KG1 (cell line): ENCODE measurements around the gene RGS6.
A peak's percentile ranks its signal among the peaks of the same experiment; 100 is the strongest.

Source experiments
- DNase-seq: peaks from one replicate; lab custom pipeline; 2025; lab: John Stamatoyannopoulos, UW

RGS6 gene

GRCh38 chr14:72081137-72081536 is 148.9 kb downstream of the RGS6 start:
- no peak for DNase-seq

GRCh38 chr14:72084935-72085334 is 152.7 kb downstream of the RGS6 start:
- no peak for DNase-seq

- no peak for DNase-seq
Measured at GRCh38 chr14:72089625-72090024, 157.4 kb downstream of the RGS6 start.

GRCh38 chr14:72094844-72095582 is 162.8 kb downstream of the RGS6 start:
- no peak for DNase-seq

GRCh38 chr14:72097173-72097783 is 165.0 kb downstream of the RGS6 start:
- DNase-seq: no peak

GRCh38 chr14:72098210-72098609 is 166.0 kb downstream of the RGS6 start:
- no peak for DNase-seq

- DNase-seq: no peak
Measured at GRCh38 chr14:72099566-72099965, 167.3 kb downstream of the RGS6 start.

- peak; percentile 4 for DNase-seq
Measured at GRCh38 chr14:72104011-72104613, 171.9 kb downstream of the RGS6 start.

- DNase-seq: no peak
Measured at GRCh38 chr14:72111911-72112310, 179.7 kb downstream of the RGS6 start.

GRCh38 chr14:72118841-72119240 is 186.6 kb downstream of the RGS6 start:
- no peak for DNase-seq

- DNase-seq: no peak
Measured at GRCh38 chr14:72120315-72120714, 188.1 kb downstream of the RGS6 start.

- DNase-seq: no peak
Measured at GRCh38 chr14:72123755-72124154, 191.5 kb downstream of the RGS6 start.

- DNase-seq: no peak
Measured at GRCh38 chr14:72124171-72124570, 191.9 kb downstream of the RGS6 start.

- DNase-seq: no peak
Measured at GRCh38 chr14:72126091-72126490, 193.9 kb downstream of the RGS6 start.

GRCh38 chr14:72126561-72126960 is 194.3 kb downstream of the RGS6 start:
- no peak for DNase-seq

- DNase-seq: peak; percentile 63
Measured at GRCh38 chr14:72128629-72129028, 196.4 kb downstream of the RGS6 start.

GRCh38 chr14:72129291-72129690 is 197.1 kb downstream of the RGS6 start:
- no peak for DNase-seq

- DNase-seq: no peak
Measured at GRCh38 chr14:72141084-72141483, 208.9 kb downstream of the RGS6 start.

- no peak for DNase-seq
Measured at GRCh38 chr14:72142328-72142727, 210.1 kb downstream of the RGS6 start.

- no peak for DNase-seq
Measured at GRCh38 chr14:72146241-72146640, 214.0 kb downstream of the RGS6 start.

- DNase-seq: no peak
Measured at GRCh38 chr14:72154645-72155378, 222.6 kb downstream of the RGS6 start.

GRCh38 chr14:72155379-72155993 is 223.3 kb downstream of the RGS6 start:
- DNase-seq: no peak
